ENCODE data around the gene RRAGB. TPM values are rescaled to one million over a fixed set of nuclear protein-coding genes. Genes with fewer than 3 reads are reported as not detected.
"Not testable (repeated sequence)": the region's sequence is repeated elsewhere in the genome, so short reads cannot be mapped to it uniquely, and the experiment has no call there.

RRAGB gene
- total RNA-seq, 4 donors from 2014 or later, result 4.0 to 15.1 (median 6.7) TPM

- no CpG with 5 or more reads among the region's 5 CpGs for WGBS, 2 donors
- Histone ChIP-seq H3K4me1 (no peaks in the 10 kb centered on the region), H3K27me3 (no peaks in the 10 kb centered on the region), H3K27ac (no peak overlapping the region), H3K36me3 (no peaks in the 10 kb centered on the region), H3K9me3 (peaks cover 0 to 10% (median 0%) of the 10 kb centered on the region in 3 donors), H3K4me3 (no peak overlapping the region)
- no peak for TF ChIP-seq CTCF (IDR thresholded peaks at IDR 0.05)
- TF ChIP-seq POLR2A (IDR thresholded peaks at IDR 0.05), result no peak
- DNase-seq, result no peak
- intact Hi-C loops (cut with DNase I), result no loop called here
Observed at GRCh38 chrX:55702671-55703070, 14.9 kb upstream of the RRAGB start.

- H3K27me3 ChIP-seq; H3K27ac ChIP-seq; H3K4me3 ChIP-seq; intact Hi-C loops (cut with DNase I); H3K4me1 ChIP-seq; H3K9me3 ChIP-seq; DNase-seq; H3K36me3 ChIP-seq: not testable (repeated sequence)
- 33 to 43% methylated on average over 2 of the region's 2 CpGs for WGBS, 2 donors
Observed at GRCh38 chrX:55703436-55703835, 14.1 kb upstream of the RRAGB start.

GRCh38 chrX:55705066-55705465 is 12.5 kb upstream of the RRAGB start:
- H3K36me3 ChIP-seq; H3K9me3 ChIP-seq; H3K27me3 ChIP-seq; H3K27ac ChIP-seq; DNase-seq; intact Hi-C loops (cut with DNase I); H3K4me3 ChIP-seq; H3K4me1 ChIP-seq: not testable (repeated sequence)
- 73 to 78% methylated on average over 3 to 5 of the region's 5 CpGs for WGBS, 2 donors

DNA sequence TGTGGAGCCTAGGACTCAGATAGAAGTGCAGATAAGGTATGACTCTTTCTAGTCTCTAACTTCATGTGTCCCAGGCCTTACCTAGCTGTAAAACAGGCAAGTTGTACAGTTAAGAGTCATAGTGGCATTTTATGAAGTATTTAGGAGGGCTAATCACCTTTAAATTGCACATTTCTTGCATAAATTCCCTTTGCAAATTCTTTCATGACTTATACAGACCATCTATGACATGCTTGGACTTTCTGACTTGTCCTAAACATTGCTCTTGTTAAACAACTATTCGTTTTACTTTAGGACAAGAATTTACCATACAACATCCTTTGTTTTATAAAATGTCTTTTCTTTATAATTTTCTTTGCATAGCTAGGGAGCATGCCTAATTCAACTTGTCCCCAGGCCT is 7.8 kb upstream of the RRAGB start:
- DNase-seq, result no peak
- intact Hi-C loops (cut with DNase I), result no loop called here
- Histone ChIP-seq H3K9me3 (no peaks in the 10 kb centered on the region), H3K4me1 (peaks cover 0 to 12% (median 0%) of the 10 kb centered on the region in 3 donors), H3K4me3 (no peak overlapping the region), H3K36me3 (no peaks in the 10 kb centered on the region), H3K27ac (no peak overlapping the region), H3K27me3 (no peaks in the 10 kb centered on the region)
- 23 to 53% methylated on average over 1 of the region's 1 CpG for WGBS, 2 donors
- TF ChIP-seq CTCF (IDR thresholded peaks at IDR 0.05) (no peak), POLR2A (IDR thresholded peaks at IDR 0.05) (no peak)

DNA sequence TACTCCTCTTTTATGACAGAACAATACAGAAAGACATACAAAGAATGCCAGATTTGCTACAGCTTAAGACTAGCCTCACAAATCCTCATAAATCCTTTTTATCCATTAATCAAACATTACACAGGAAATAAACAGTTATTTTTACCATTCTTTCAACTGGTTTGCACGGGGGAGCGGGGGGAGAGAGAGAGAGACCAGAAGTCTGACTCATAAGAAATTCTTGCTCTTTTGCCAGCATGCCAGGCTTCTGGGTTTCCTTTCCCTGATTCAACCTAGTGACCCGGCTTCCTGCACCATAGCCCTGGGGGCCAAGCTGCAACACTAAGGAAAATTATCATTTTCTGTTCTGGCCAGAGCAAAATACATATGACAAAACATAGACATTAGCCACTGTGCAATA is 6.8 kb upstream of the RRAGB start:
- Histone ChIP-seq H3K9me3 (no peaks in the 10 kb centered on the region), H3K4me3 (no peak overlapping the region), H3K36me3 (no peaks in the 10 kb centered on the region), H3K27me3 (no peaks in the 10 kb centered on the region), H3K4me1 (peaks cover 0 to 12% (median 0%) of the 10 kb centered on the region in 3 donors), H3K27ac (peak overlapping the region in 2 of 4 donors; percentile 21 to 50)
- intact Hi-C loops (cut with DNase I), result no loop called here
- no peak for DNase-seq
- WGBS, 2 donors, result 38% methylated on average over 3 of the region's 3 CpGs; no CpG with 5 or more reads in 1 of the 2 donors
- TF ChIP-seq CTCF (IDR thresholded peaks at IDR 0.05) (no peak), POLR2A (IDR thresholded peaks at IDR 0.05) (no peak)

GRCh38 chrX:55713631-55714030 is 3.9 kb upstream of the RRAGB start:
- Histone ChIP-seq H3K27me3 (no peaks in the 10 kb centered on the region), H3K9me3 (no peaks in the 10 kb centered on the region), H3K27ac (no peak overlapping the region), H3K4me1 (peaks cover 0 to 17% (median 0%) of the 10 kb centered on the region in 3 donors), H3K36me3 (no peaks in the 10 kb centered on the region), H3K4me3 (no peak overlapping the region)
- no peak for DNase-seq
- 30 to 50% methylated on average over 1 of the region's 1 CpG for WGBS, 2 donors
- TF ChIP-seq POLR2A (IDR thresholded peaks at IDR 0.05) (no peak), CTCF (IDR thresholded peaks at IDR 0.05) (no peak)
- intact Hi-C loops (cut with DNase I), result no loop called here
